Measurements from ENCODE around the gene ARL15.

DNA sequence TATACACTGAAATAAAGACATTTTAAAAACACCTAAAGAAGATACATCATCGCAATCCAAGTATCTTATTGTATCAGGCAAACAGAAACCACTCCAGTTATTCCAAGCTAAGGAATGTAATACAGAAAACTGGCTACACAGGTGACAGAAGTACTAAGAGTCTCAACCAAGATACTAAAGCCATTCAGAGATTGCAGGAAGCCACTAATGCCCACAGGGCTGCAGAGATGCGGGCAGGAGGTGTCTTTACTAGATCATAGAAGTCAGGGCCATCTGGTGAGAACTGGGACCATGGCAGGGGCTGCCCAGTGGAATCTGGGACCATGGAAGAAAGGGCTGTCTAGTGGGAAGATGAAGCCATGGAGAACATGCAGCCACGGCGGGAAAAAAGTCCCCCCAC lies 384.3 kb downstream of the ARL15 start:
- TF ChIP-seq, protein P1, sequence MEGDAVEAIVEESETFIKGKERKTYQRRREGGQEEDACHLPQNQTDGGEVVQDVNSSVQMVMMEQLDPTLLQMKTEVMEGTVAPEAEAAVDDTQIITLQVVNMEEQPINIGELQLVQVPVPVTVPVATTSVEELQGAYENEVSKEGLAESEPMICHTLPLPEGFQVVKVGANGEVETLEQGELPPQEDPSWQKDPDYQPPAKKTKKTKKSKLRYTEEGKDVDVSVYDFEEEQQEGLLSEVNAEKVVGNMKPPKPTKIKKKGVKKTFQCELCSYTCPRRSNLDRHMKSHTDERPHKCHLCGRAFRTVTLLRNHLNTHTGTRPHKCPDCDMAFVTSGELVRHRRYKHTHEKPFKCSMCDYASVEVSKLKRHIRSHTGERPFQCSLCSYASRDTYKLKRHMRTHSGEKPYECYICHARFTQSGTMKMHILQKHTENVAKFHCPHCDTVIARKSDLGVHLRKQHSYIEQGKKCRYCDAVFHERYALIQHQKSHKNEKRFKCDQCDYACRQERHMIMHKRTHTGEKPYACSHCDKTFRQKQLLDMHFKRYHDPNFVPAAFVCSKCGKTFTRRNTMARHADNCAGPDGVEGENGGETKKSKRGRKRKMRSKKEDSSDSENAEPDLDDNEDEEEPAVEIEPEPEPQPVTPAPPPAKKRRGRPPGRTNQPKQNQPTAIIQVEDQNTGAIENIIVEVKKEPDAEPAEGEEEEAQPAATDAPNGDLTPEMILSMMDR (IDR thresholded peaks at IDR 0.05): no peak
- TF ChIP-seq POLR2A (IDR thresholded peaks at IDR 0.05): no peak

Data from sigmoid colon (tissue), 3 donors.